Esophagus muscularis mucosa (tissue), 3 donors: ENCODE measurements around the gene FGF19.

Experiments
- POLR2A ChIP-seq: fragments of 450-650 bp; IDR thresholded peaks from one replicate; pipeline ENCODE4 v1.6.1; 2017; ENCODE audit warnings: antibody characterized with exemption, moderate library complexity, mild to moderate bottlenecking, low read depth
- TF ChIP-seq, protein P1 (sequence below), 3 experiments: fragments of 200-600 bp in 2 of 3; fragments of 450-650 bp in 1 of 3; sonication (generic) in 2 of 3; IDR thresholded peaks; one replicate each; pipeline ENCODE4 v1.5.1; 2017 to 2019; ENCODE audit warnings: antibody characterized with exemption in 3 of 3, mild to moderate bottlenecking in 2 of 3, moderate library complexity in 1 of 3

DNA sequence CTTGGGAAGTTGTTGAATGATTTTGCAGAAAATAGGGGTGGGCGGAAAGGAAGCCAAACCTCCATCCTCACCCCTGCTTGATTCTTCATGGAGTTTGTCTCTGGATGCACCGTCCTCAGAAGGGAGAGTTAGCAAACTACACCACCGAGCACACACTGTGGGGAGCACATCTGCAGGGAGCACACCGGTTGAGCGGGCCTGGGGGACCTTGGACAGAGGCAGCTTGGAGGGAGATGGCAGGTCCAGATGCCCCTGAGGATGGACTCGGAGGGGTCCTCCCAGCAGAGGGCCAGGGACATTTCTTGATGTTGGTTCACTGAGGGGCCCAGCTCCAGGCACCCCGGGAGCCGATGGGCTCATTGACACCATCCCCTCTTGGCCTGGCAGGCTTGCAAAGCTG lies 15.1 kb upstream of the FGF19 start:
- TF ChIP-seq, protein P1, sequence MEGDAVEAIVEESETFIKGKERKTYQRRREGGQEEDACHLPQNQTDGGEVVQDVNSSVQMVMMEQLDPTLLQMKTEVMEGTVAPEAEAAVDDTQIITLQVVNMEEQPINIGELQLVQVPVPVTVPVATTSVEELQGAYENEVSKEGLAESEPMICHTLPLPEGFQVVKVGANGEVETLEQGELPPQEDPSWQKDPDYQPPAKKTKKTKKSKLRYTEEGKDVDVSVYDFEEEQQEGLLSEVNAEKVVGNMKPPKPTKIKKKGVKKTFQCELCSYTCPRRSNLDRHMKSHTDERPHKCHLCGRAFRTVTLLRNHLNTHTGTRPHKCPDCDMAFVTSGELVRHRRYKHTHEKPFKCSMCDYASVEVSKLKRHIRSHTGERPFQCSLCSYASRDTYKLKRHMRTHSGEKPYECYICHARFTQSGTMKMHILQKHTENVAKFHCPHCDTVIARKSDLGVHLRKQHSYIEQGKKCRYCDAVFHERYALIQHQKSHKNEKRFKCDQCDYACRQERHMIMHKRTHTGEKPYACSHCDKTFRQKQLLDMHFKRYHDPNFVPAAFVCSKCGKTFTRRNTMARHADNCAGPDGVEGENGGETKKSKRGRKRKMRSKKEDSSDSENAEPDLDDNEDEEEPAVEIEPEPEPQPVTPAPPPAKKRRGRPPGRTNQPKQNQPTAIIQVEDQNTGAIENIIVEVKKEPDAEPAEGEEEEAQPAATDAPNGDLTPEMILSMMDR (IDR thresholded peaks at IDR 0.05) = no peak
- TF ChIP-seq POLR2A = no peak
